VCaP (cell line): ENCODE data around the gene RHBG.

Source experiments
- H3K27ac ChIP-seq: fragments of 450-650 bp; 2 replicates; pipeline ENCODE4 v1.5.1; 2017
- TF ChIP-seq, protein P1 (sequence below): fragments of 450-650 bp; conservative IDR thresholded peaks from 2 replicates; pipeline ENCODE4 v1.5.1; 2017; ENCODE audit warnings: mild to moderate bottlenecking, moderate library complexity

Gene RHBG

DNA sequence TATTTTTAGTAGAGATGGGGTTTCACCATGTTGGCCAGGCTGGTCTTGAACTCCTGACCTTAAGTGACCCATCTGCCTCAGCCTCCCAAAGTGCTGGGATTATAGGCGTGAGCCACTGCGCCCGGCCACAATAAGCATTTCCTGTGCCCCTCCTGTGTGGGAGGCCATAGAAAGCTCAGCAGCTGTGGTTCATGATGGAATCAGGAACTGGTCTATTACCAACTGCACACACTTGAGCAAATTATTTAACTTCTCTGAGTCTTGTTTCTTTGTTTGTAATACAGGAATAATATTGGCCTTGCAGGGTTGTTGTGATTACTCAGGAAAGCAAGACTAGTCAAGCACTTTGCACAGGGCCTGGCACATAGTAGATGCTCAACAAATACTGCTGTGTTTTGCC lies 15.0 kb downstream of the RHBG start:
- H3K27ac ChIP-seq, result no peak overlapping the region

DNA sequence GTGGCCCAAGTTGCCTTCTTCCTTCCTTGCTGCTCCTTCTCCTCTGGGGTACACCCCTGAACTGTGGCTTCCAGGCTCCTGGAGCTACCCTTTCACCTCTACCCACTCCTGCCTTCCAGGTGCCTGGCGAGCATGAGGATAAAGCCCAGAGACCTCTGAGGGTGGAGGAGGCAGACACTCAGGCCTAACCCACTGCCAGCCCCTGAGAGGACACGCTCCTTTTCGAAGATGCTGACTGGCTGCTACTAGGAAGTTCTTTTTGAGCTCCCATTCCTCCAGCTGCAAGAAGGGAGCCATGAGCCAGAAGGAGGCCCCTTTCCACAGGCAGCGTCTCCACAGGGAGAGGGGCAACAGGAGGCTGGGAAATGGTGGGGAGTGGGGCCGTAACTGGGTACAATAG lies 15.6 kb downstream of the RHBG start:
- TF ChIP-seq, protein P1, sequence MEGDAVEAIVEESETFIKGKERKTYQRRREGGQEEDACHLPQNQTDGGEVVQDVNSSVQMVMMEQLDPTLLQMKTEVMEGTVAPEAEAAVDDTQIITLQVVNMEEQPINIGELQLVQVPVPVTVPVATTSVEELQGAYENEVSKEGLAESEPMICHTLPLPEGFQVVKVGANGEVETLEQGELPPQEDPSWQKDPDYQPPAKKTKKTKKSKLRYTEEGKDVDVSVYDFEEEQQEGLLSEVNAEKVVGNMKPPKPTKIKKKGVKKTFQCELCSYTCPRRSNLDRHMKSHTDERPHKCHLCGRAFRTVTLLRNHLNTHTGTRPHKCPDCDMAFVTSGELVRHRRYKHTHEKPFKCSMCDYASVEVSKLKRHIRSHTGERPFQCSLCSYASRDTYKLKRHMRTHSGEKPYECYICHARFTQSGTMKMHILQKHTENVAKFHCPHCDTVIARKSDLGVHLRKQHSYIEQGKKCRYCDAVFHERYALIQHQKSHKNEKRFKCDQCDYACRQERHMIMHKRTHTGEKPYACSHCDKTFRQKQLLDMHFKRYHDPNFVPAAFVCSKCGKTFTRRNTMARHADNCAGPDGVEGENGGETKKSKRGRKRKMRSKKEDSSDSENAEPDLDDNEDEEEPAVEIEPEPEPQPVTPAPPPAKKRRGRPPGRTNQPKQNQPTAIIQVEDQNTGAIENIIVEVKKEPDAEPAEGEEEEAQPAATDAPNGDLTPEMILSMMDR, result no peak
- H3K27ac ChIP-seq, result no peak overlapping the region

More for the DNA sequence above, 15.0 kb downstream of the RHBG start:
- TF ChIP-seq, protein P1, result no peak

DNA sequence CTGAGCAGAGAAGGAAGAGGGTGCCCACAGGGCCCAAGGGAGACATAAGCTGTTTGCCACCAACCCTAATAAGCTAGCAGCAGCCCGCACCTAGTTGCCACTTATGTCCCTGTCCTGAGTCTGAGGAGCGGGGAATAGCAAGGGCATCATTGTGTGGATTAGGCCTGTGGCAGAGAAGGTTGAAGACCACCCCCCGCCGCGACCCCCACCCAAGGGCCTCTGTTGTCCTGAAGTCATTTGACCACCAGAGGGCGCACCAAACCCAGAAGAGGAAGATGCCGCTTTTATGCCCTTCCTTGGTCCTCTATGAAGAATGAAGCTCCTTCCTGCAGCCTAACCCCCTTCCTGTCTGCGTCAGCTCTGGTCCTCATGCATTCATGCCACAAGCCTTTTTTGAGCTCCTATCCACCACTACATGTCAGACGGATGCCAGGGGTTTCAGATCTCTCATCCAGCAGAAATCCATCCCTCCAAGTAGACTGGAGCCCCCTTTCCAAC lies 16.6 kb downstream of the RHBG start:
- no peak overlapping the region for H3K27ac ChIP-seq
- TF ChIP-seq, protein P1, result peak; percentile 85

DNA sequence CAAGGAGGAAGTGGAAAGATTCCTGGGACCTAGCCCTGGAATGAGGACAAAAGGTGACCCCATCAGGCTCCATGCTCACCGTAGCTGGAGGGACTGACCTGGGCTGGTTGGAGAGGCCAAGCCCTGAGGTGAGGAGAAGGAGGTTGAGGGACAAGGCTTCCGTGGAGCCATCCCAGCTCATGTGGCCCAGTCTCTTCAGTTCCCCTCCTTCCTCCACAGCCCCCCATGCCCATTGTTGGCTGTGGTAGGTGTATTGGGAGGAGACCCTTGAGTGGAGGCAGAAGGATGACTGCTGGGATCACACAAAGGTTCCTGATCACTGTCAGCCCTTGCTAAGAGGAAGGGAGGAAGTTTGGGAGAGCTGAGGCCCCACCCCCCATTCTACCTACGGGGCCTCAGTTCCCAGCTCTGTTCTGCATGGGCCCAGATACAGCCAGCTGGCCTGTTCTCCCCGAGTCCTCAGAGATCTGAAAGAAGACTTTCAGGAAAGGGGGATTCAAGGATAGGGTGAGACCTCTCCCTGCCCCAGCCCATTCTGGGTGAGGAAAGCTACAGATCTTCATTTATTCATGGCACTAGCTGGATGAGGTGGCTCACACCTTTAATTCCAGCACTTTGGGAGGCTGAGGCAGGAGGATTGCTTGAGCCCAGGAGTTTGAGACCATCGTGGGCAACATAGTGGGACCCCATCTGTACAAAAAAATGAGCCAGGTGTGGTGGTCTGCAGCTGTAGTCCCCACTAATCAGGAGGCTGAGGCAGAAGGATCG lies 17.3 kb downstream of the RHBG start:
- no peak overlapping the region for H3K27ac ChIP-seq
- TF ChIP-seq, protein P1, result no peak

DNA sequence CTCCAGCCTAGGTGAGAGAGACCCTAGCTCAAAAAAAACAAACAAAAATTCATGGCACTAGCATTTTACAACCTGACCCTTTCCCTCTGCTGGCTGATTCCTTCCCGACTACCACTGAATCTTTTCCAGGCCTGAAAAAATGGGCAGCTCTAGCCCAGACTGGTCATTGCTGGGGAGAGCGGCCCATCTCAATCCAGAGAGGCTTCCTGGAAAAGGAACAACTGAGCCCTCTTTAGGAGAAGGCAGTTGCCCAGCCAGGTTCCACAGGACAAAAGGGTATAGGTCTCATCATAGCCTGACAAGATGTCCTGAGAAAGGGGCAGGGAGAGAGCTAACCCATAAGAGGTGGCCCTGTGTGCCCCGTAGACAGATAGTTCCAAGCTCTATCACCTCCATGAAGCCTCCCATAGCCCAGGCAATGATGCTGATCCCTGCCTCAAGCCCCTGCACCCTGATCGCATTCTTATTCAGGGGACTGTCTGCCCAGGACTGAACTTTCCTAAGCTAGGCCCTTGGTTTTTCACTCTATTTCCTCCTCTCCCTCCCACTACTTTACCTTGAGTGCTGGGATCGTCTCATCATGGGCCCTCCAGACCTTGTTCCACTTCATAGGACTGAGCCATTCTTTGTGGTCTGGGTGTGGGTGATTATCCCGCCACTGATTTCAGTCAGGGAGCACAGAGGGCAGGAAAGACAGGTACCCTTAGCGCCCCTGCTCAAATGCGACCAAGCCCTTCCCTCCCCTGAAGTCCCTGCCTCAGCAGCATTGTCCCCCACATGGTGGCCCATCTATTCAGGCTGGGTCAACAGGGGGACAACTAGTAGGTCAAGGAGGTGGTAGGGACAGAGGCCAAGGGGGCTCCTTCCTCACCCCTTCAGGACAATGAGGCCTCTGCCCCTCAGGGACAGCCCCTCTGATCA lies 18.2 kb downstream of the RHBG start:
- TF ChIP-seq, protein P1, result no peak
- H3K27ac ChIP-seq, result no peak overlapping the region

DNA sequence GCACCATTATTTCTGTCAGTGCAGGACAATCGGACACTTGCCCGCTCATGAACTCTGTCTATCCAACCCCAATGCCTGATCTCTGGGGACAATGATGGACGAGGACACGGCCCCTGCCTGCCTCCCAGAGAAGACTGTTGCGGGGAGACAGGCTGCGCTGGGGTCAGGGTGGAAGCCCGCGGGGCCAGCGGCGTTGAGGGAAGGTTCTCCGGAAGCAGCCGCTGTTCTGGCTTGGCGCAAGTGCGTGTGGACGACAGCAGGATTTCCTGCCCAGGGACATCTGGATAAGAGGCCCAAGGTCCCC lies 18.8 kb downstream of the RHBG start:
- no peak overlapping the region for H3K27ac ChIP-seq
- TF ChIP-seq, protein P1, result no peak
